Loucy (cell line): ENCODE data around the gene SLC16A7.

Source experiments
- H2AFZ ChIP-seq: fragments of 200-600 bp; sonication (generic); 2 replicates; pipeline ENCODE4 v1.6.0; 2016; ENCODE audit warnings: antibody characterized with exemption, mild to moderate bottlenecking, low read length, moderate library complexity
- H3F3A ChIP-seq: fragments of 200-600 bp; 2 replicates; pipeline ENCODE4 v1.6.0; 2016; ENCODE audit warnings: antibody characterized with exemption, low read depth, mild to moderate bottlenecking
- H3K27me3 ChIP-seq: fragments of 200-600 bp; sonication (generic); 2 replicates; pipeline ENCODE4 v1.6.1; 2014; ENCODE audit warnings: low read length, mild to moderate bottlenecking; ENCODE audit not compliant: insufficient read depth, poor library complexity, severe bottlenecking
- H3K36me3 ChIP-seq: fragments of 200-600 bp; sonication (generic); 2 replicates; pipeline ENCODE4 v1.6.1; 2016; ENCODE audit warnings: low read length; ENCODE audit not compliant: insufficient read depth
- H3K4me1 ChIP-seq: fragments of 200-600 bp; sonication (generic); 2 replicates; pipeline ENCODE4 v1.5.1; 2014; ENCODE audit warnings: low read length, mild to moderate bottlenecking; ENCODE audit not compliant: insufficient read depth, poor library complexity, severe bottlenecking
- H3K4me2 ChIP-seq: fragments of 200-600 bp; sonication (generic); 2 replicates; pipeline ENCODE4 v1.6.0; 2014; ENCODE audit warnings: antibody characterized with exemption, low read length, low read depth, mild to moderate bottlenecking; ENCODE audit not compliant: poor library complexity, severe bottlenecking
- H3K4me3 ChIP-seq: fragments of 200-600 bp; sonication (generic); 2 replicates; pipeline ENCODE4 v1.5.1; 2014; ENCODE audit warnings: low read length, mild to moderate bottlenecking, mixed read lengths; ENCODE audit not compliant: poor library complexity, severe bottlenecking
- H3K79me2 ChIP-seq: fragments of 200-600 bp; sonication (generic); 2 replicates; pipeline ENCODE4 v1.6.1; 2014; ENCODE audit warnings: low read length; ENCODE audit not compliant: insufficient read depth
- H3K9ac ChIP-seq: fragments of 200-600 bp; sonication (generic); 2 replicates; pipeline ENCODE4 v1.6.0; 2014; ENCODE audit warnings: mild to moderate bottlenecking, low read depth, low read length, moderate library complexity; ENCODE audit not compliant: poor library complexity, severe bottlenecking
- H3K9me2 ChIP-seq: fragments of 200-600 bp; sonication (generic); replicated peaks from 2 replicates; pipeline ENCODE4 v1.6.1; 2016; ENCODE audit warnings: low read depth, low read length, mixed read lengths
- H3K9me3 ChIP-seq: fragments of 200-600 bp; sonication (generic); 2 replicates; pipeline ENCODE4 v1.6.1; 2014; ENCODE audit warnings: mild to moderate bottlenecking, antibody characterized with exemption, low read length, low read depth; ENCODE audit not compliant: insufficient read depth
- H4K20me1 ChIP-seq: fragments of 200-600 bp; sonication (generic); 2 replicates; pipeline ENCODE4 v1.6.0; 2014; ENCODE audit warnings: antibody characterized with exemption, low read length, mild to moderate bottlenecking; ENCODE audit not compliant: insufficient read depth, poor library complexity, severe bottlenecking
- EZH2phosphoT487 ChIP-seq: fragments of 200-600 bp; IDR thresholded peaks from 2 replicates; pipeline ENCODE4 v1.6.1; 2018; ENCODE audit warnings: antibody characterized with exemption, mild to moderate bottlenecking, moderate library complexity, borderline replicate concordance
- TF ChIP-seq, protein P1 (sequence below): fragments of 200-600 bp; sonication (generic); conservative IDR thresholded peaks from 2 replicates; pipeline ENCODE4 v1.5.1; 2014; ENCODE audit warnings: mild to moderate bottlenecking, antibody characterized with exemption, low read length

Gene SLC16A7

DNA sequence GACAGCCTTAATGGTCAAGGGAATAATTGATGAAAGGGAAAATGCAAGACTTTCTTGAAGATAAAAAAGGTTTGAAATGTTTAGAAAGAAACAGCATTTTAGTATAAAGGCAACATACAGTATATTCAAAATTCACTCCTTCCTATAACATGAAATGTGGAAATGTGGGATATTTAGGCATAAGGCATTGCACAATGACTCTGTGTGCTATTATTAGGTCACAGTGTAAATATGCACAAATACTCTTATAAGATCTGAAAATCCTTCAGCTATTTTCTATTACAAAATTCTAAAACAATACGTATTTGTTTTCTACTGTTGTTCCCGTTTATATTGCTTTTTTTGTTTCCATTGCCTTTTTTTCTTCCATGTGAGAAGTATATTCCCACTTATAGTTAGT is 127.7 kb downstream of the SLC16A7 start:
- Histone ChIP-seq H3F3A (no peaks in the 10 kb centered on the region), H3K9me2 (no peaks in the 10 kb centered on the region), H4K20me1 (no peaks in the 10 kb centered on the region), H3K4me1 (no peaks in the 10 kb centered on the region), H3K9ac (no peak overlapping the region), H2AFZ (no peak overlapping the region), H3K79me2 (no peaks in the 10 kb centered on the region), H3K36me3 (no peaks in the 10 kb centered on the region), H3K27me3 (no peaks in the 10 kb centered on the region), H3K4me3 (no peak overlapping the region), H3K9me3 (no peaks in the 10 kb centered on the region), H3K4me2 (no peak overlapping the region)
- TF ChIP-seq EZH2phosphoT487 = no peak

DNA sequence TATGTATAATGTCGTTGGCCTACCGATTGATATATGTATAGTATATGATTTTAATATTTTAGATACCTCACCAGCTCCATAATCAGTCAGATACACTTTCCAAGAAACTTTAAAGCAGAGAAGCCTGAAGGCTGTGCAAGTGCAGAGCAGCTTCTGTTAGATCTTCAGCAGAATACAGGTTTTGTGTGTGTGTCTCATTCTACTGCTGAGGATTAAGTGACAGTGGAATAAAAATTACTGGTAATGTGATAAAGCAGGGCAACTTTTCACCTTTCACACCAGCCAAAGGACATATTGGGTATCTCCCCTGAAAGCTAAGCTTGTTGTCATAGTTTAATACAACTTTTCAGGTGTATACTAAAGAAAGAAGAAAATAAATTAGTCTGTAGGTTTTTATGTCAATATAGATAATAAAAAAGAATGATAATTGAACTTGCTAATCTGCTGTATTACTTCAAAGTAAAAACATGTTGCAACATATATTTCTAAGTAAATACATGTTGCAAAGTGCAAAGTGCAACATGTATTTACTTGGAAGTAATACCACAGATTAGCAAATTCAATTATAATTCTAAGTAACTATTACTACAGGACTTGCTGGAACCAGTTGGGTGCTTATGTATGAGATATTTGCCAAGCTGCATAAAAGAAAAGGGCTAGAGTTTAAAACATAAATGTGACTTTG is 128.3 kb downstream of the SLC16A7 start:
- Histone ChIP-seq H3K9me2 (no peaks in the 10 kb centered on the region), H3K27me3 (no peaks in the 10 kb centered on the region), H3K9me3 (no peaks in the 10 kb centered on the region), H3K4me1 (no peaks in the 10 kb centered on the region), H3K4me2 (no peak overlapping the region), H3K36me3 (no peaks in the 10 kb centered on the region), H4K20me1 (no peaks in the 10 kb centered on the region), H3K79me2 (no peaks in the 10 kb centered on the region), H3F3A (no peaks in the 10 kb centered on the region), H3K9ac (no peak overlapping the region), H2AFZ (no peak overlapping the region), H3K4me3 (no peak overlapping the region)
- no peak for TF ChIP-seq EZH2phosphoT487
- TF ChIP-seq, protein P1, sequence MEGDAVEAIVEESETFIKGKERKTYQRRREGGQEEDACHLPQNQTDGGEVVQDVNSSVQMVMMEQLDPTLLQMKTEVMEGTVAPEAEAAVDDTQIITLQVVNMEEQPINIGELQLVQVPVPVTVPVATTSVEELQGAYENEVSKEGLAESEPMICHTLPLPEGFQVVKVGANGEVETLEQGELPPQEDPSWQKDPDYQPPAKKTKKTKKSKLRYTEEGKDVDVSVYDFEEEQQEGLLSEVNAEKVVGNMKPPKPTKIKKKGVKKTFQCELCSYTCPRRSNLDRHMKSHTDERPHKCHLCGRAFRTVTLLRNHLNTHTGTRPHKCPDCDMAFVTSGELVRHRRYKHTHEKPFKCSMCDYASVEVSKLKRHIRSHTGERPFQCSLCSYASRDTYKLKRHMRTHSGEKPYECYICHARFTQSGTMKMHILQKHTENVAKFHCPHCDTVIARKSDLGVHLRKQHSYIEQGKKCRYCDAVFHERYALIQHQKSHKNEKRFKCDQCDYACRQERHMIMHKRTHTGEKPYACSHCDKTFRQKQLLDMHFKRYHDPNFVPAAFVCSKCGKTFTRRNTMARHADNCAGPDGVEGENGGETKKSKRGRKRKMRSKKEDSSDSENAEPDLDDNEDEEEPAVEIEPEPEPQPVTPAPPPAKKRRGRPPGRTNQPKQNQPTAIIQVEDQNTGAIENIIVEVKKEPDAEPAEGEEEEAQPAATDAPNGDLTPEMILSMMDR = no peak

DNA sequence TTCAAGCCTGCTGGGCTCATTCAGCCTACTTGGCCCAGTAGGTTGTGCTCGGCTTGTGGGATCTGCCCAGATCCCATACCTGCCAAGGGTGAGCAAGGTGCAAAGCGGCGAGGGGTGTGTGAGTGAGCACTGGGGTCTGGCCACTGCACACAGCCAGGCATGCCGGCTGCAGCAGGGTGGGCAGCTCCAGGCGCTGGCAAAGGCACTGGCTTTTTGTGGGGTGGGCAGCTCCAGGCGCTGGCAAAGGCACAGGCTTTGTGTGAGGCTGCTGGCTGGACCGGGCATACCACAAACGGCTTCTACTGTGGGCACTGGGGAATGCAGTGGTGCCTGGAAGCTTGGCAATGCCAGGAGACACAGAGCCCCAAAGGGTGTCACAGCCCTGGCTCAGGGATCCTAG is 137.4 kb downstream of the SLC16A7 start:
- no peak for TF ChIP-seq EZH2phosphoT487
- TF ChIP-seq, protein P1 = no peak
- Histone ChIP-seq H3K9me3 (no peaks in the 10 kb centered on the region), H2AFZ (no peak overlapping the region), H3F3A (no peaks in the 10 kb centered on the region), H3K27me3 (no peaks in the 10 kb centered on the region), H3K4me3 (no peak overlapping the region), H3K4me2 (no peak overlapping the region), H3K4me1 (peaks cover 14% of the 10 kb centered on the region), H3K9me2 (no peaks in the 10 kb centered on the region), H3K36me3 (peaks cover 3% of the 10 kb centered on the region; the same call in 1 of the 2 replicates), H4K20me1 (no peaks in the 10 kb centered on the region), H3K79me2 (no peaks in the 10 kb centered on the region), H3K9ac (no peak overlapping the region)

DNA sequence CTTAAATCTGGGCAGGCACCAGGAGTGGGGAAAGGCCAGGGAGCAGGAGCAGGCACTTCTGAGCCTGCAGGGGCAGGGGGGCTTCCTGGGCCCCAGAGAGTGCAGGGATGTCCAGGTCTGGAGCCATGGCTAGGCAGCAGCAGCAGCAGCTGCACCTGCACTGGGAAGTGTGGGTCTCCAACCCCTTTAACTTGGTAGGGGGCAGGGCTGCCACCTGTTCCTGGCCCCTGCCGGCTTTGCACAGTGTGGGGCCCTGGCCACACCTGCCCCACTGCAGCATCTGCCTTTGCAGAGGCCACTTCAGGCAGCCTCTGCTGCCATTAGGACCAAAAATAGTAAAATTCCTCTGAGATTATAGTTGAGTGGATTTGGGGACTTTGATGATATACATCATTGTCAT is 138.5 kb downstream of the SLC16A7 start:
- Histone ChIP-seq H4K20me1 (no peaks in the 10 kb centered on the region), H3K79me2 (no peaks in the 10 kb centered on the region), H3K9me2 (no peaks in the 10 kb centered on the region), H3K36me3 (peaks cover 3% of the 10 kb centered on the region; the same call in 1 of the 2 replicates), H3K4me3 (no peak overlapping the region), H3K9ac (no peak overlapping the region), H3K27me3 (no peaks in the 10 kb centered on the region), H3K4me1 (peaks cover 14% of the 10 kb centered on the region), H3K4me2 (no peak overlapping the region), H3K9me3 (no peaks in the 10 kb centered on the region), H2AFZ (no peak overlapping the region), H3F3A (no peaks in the 10 kb centered on the region)
- TF ChIP-seq, protein P1 = no peak
- TF ChIP-seq EZH2phosphoT487 = no peak
